GM12878 (cell line): ENCODE measurements around the gene AP1M2. TPM values are rescaled to one million over a fixed set of nuclear protein-coding genes. Genes with fewer than 3 reads are reported as not detected.

Source experiments
- ATAC-seq: fragments of 200-7000 bp; cut with Tn5 transposase; 3 replicates; pipeline ENCODE4 v1.9.1; 2020; ENCODE audit warnings: mild to moderate bottlenecking, moderate library complexity
- BruUV-seq: library from RNA; stranded (reverse); fragments of 400-500 nt; replicated peaks from 2 replicates; lab custom pipeline; 2021; lab: Mats Ljungman, UMichigan
- CTCF ChIA-PET: fragments of 300-600 bp; sonication (Branson Sonifier 250); formaldehyde crosslinking; extraction: SDS; loops from one replicate; lab custom pipeline; 2021; ENCODE audit warnings: inconsistent platforms; lab: Yijun Ruan, JAX
- POLR2A ChIA-PET: fragments of 350-600 bp; formaldehyde crosslinking; extraction: SDS; loops from one replicate; lab custom pipeline; 2021; ENCODE audit warnings: inconsistent platforms; lab: Charles Lee
- RAD21 ChIA-PET: fragments of 300-600 bp; sonication (Branson Sonifier 250); formaldehyde crosslinking; loops from one replicate; lab custom pipeline; 2023; ENCODE audit warnings: antibody characterized with exemption; ENCODE audit not compliant: unreplicated experiment; lab: Charles Lee
- SMC1A ChIA-PET: fragments of 300-600 bp; sonication (Branson Sonifier 250); formaldehyde crosslinking; loops from one replicate; lab custom pipeline; 2023; ENCODE audit not compliant: unreplicated experiment, uncharacterized antibody; lab: Charles Lee
- DNase-seq: peaks from one replicate; pipeline ENCODE4 v3.0.0-alpha.2; 2011; ENCODE audit warnings: low read depth, low spot score
- FAIRE-seq: peaks from 3 replicates; lab custom pipeline; 2011; peaks lifted over from hg19 to GRCh38; lab: Jason Lieb, UNC
- H2AFZ ChIP-seq: 2 replicates; pipeline ENCODE4 v1.6.0; 2011; ENCODE audit warnings: low read depth, low read length, control low read depth; ENCODE audit not compliant: control insufficient read depth
- H3K27ac ChIP-seq: 2 replicates; pipeline ENCODE4 v1.5.1; 2011; ENCODE audit warnings: control low read depth; ENCODE audit not compliant: control insufficient read depth, insufficient read depth
- H3K27me3 ChIP-seq, 2 experiments: replicated peaks in 1 of 2; 2 replicates each; pipeline versions ENCODE4 v1.6.0 to v1.6.1; 2011; ENCODE audit warnings: low read length in 1 of 2; ENCODE audit not compliant: control insufficient read depth in 2 of 2, insufficient read depth in 2 of 2
- H3K36me3 ChIP-seq, 2 experiments: 2 replicates each; pipeline ENCODE4 v1.5.1; 2011; ENCODE audit warnings: low read length in 1 of 2; ENCODE audit not compliant: control insufficient read depth in 2 of 2, insufficient read depth in 2 of 2
- H3K4me1 ChIP-seq: 2 replicates; pipeline ENCODE4 v1.6.1; 2011; ENCODE audit warnings: mild to moderate bottlenecking, low read length, moderate library complexity, mixed read lengths; ENCODE audit not compliant: control insufficient read depth, insufficient read depth
- H3K4me2 ChIP-seq: 2 replicates; pipeline ENCODE4 v1.6.0; 2011; ENCODE audit warnings: control low read depth; ENCODE audit not compliant: control insufficient read depth, insufficient read depth
- H3K4me3 ChIP-seq: fragments of 200-600 bp; sonication (generic); 2 replicates; pipeline ENCODE4 v1.5.1; 2016
- H3K79me2 ChIP-seq: 2 replicates; pipeline ENCODE4 v1.6.0; 2011; ENCODE audit warnings: low read length; ENCODE audit not compliant: control insufficient read depth, insufficient read depth
- H3K9ac ChIP-seq: 2 replicates; pipeline ENCODE4 v1.8.0; 2011; ENCODE audit warnings: low read length, control low read depth, mixed read lengths; ENCODE audit not compliant: control insufficient read depth, insufficient read depth
- H3K9me3 ChIP-seq: replicated peaks from 3 replicates; pipeline ENCODE4 v1.5.1; 2011; ENCODE audit warnings: mild to moderate bottlenecking, low read length; ENCODE audit not compliant: control insufficient read depth, insufficient read depth
- H4K20me1 ChIP-seq: 2 replicates; pipeline ENCODE4 v1.6.0; 2011; ENCODE audit not compliant: control insufficient read depth, insufficient read depth
- ATF7 ChIP-seq: fragments of 450-650 bp; IDR thresholded peaks from 2 replicates; pipeline ENCODE4 v1.6.1; 2016; ENCODE audit warnings: low read depth, mild to moderate bottlenecking
- BCL11A ChIP-seq: IDR thresholded peaks from 2 replicates; pipeline ENCODE4 v1.6.1; 2011; ENCODE audit warnings: low read depth, low read length
- EED ChIP-seq: sonication (generic); IDR thresholded peaks from 2 replicates; pipeline ENCODE4 v1.6.1; 2016; ENCODE audit warnings: antibody characterized with exemption, low read depth
- EZH2 ChIP-seq: IDR thresholded peaks from 2 replicates; pipeline ENCODE4 v1.6.1; 2012; ENCODE audit warnings: low read depth, mild to moderate bottlenecking, control low read depth, inconsistent platforms, low read length, borderline replicate concordance; ENCODE audit not compliant: control insufficient read depth
- JUND ChIP-seq: IDR thresholded peaks from 2 replicates; pipeline ENCODE4 v1.6.1; 2012; ENCODE audit warnings: low read depth, mild to moderate bottlenecking, low read length, improper control_type of control experiment, moderate library complexity
- MAX ChIP-seq: IDR thresholded peaks from 2 replicates; pipeline ENCODE4 v1.6.1; 2012; ENCODE audit warnings: low read depth, low read length, improper control_type of control experiment
- MYB ChIP-seq: fragments of 150-350 bp; IDR thresholded peaks from 2 replicates; pipeline ENCODE4 v1.6.1; 2014; ENCODE audit warnings: mild to moderate bottlenecking, low read depth, low read length, borderline replicate concordance
- NR2C1 ChIP-seq: fragments of 450-650 bp; IDR thresholded peaks from 2 replicates; pipeline ENCODE4 v1.6.1; 2017; ENCODE audit warnings: antibody characterized with exemption, mild to moderate bottlenecking, moderate library complexity
- POLR2A ChIP-seq: IDR thresholded peaks from 2 replicates; pipeline ENCODE4 v1.6.1; 2011; ENCODE audit warnings: low read depth, mild to moderate bottlenecking, low read length
- RAD51 ChIP-seq: fragments of 450-650 bp; IDR thresholded peaks from 2 replicates; pipeline ENCODE4 v1.6.1; 2016; ENCODE audit warnings: moderate library complexity, mild to moderate bottlenecking, inconsistent platforms
- RB1 ChIP-seq: fragments of 450-650 bp; formaldehyde crosslinking; IDR thresholded peaks from 2 replicates; pipeline ENCODE4 v1.6.1; 2017; ENCODE audit warnings: mild to moderate bottlenecking, borderline replicate concordance
- RUNX3 ChIP-seq: IDR thresholded peaks from 2 replicates; pipeline ENCODE4 v1.6.1; 2012; ENCODE audit warnings: low read length, inconsistent platforms
- SMAD1 ChIP-seq: fragments of 450-650 bp; IDR thresholded peaks from 2 replicates; pipeline ENCODE4 v1.6.1; 2018; ENCODE audit warnings: mild to moderate bottlenecking, low read depth; ENCODE audit not compliant: partially characterized antibody
- SRF ChIP-seq, 2 experiments: IDR thresholded peaks; 2 replicates each; pipeline ENCODE4 v1.6.1; 2011; ENCODE audit warnings: low read depth in 2 of 2, low read length in 2 of 2, mild to moderate bottlenecking in 1 of 2, moderate library complexity in 1 of 2
- SUZ12 ChIP-seq: fragments of 200-600 bp; sonication (generic); IDR thresholded peaks from one replicate; pipeline ENCODE4 v1.6.1; 2018; ENCODE audit warnings: antibody characterized with exemption, mild to moderate bottlenecking; ENCODE audit not compliant: unreplicated experiment
- TAF1 ChIP-seq: IDR thresholded peaks from 2 replicates; pipeline ENCODE4 v1.6.1; 2011; ENCODE audit warnings: mild to moderate bottlenecking, low read depth, low read length, borderline replicate concordance
- YBX1 ChIP-seq: fragments of 450-650 bp; IDR thresholded peaks from 2 replicates; pipeline ENCODE4 v1.6.1; 2016; ENCODE audit warnings: antibody characterized with exemption
- ZBTB33 ChIP-seq: fragments of 450-650 bp; IDR thresholded peaks from 2 replicates; pipeline ENCODE4 v1.6.1; 2017; ENCODE audit warnings: mild to moderate bottlenecking
- ZNF274 ChIP-seq: IDR thresholded peaks from one replicate; pipeline ENCODE4 v1.8.0; 2011; ENCODE audit not compliant: insufficient read length, insufficient read depth
- WGBS: methylation state at CpG from one replicate; pipeline ENCODE4 v1.1.6; 2016; ENCODE audit warnings: low lambda C conversion rate; ENCODE audit not compliant: insufficient replicate concordance, insufficient coverage; ENCODE audit errors: missing lambda C conversion rate; 5-methylcytosine and 5-hydroxymethylcytosine counted together
- in situ Hi-C: fragments of 300-500 bp; cut with MboI; formaldehyde crosslinking; loops from 9 replicates; pipeline ENCODE4 v1.14.3; 2018; ENCODE audit warnings: mixed read lengths
- intact Hi-C: fragments of 100-400 bp; cut with micrococcal nuclease; formaldehyde crosslinking; loops from one replicate; pipeline ENCODE4 v1.14.2; 2022; ENCODE audit not compliant: unreplicated experiment
- polyA plus RNA-seq, 11 experiments: library from polyadenylated mRNA; depleted of rRNA in 4 of 11; unstranded in 6 of 11; stranded (reverse) in 5 of 11; fragments of >200 nt; fragmentation: Nextera tagmentation in 4 of 11; fragmentation: Illumina TruSeq in 1 of 11; extraction: Ambion mirVana in 4 of 11; extraction: Trizol in 1 of 11; gene quantifications; 1 replicate in 1 of 11; 2 replicates in 10 of 11; pipeline versions ENCODE4 v1.2.1 to v1.2.3, GENCODE V29; 2011 to 2016; ENCODE audit warnings: inconsistent platforms in 2 of 11, missing spikeins in 2 of 11, low read depth in 1 of 11
- total RNA-seq, 4 experiments: library from RNA; depleted of rRNA in 3 of 4; stranded (reverse); fragments of >200 nt in 3 of 4; fragmentation: Illumina TruSeq in 1 of 4; extraction: Trizol in 1 of 4; gene quantifications; 2 replicates each; pipeline versions ENCODE4 v1.2.1 to v1.2.3, GENCODE V29; 2013 to 2021
- TF ChIP-seq, protein P1 (sequence below): fragments of 450-650 bp; IDR thresholded peaks from 2 replicates; pipeline ENCODE4 v1.6.1; 2018; ENCODE audit warnings: borderline replicate concordance, mild to moderate bottlenecking; ENCODE audit not compliant: partially characterized antibody

Gene AP1M2
- total and polyA plus RNA-seq, 10 of the 15 experiments (the other 5 are each of a cell fraction or from before 2014, with no cell fraction given) = 0.72 TPM; not detected in 9

DNA sequence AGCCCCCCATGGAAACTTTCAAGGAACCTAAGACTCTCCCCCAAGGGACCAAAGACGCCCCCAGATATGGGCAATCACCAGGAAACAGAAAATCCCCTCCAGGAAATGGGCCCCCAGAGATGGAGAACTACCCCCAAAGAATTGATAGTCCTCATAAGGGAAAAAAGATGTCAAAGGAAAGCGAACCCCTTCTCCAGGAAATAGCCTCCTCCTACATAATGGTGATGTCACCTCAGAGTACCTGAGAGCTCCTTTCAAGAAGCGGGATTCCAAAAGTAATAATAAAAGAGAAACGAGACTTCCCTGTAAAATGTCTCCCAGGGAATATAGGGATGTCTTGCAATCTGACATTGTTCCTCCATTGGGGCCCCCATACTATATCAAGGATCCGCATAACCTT is 19.5 kb downstream of the AP1M2 start:
- intact Hi-C loops = loop anchor here (2.0 to 5.0 kb wide), 3 partner anchors 65 to 165 kb away; partner anchors contain the start of genes CDC37, ILF3 and KEAP1
- TF ChIP-seq EZH2 (no peak), SUZ12 (no peak), MYB (no peak), EED (peak; percentile 16; the same call in 1 of the 2 replicates), YBX1 (no peak), MAX (no peak), RUNX3 (no peak), JUND (no peak), ATF7 (peak; percentile 72), RB1 (no peak), RAD51 (no peak), TAF1 (no peak), SRF (IDR thresholded peaks at IDR 0.05; ENCODE audit: low read depth in 2 of 2, low read length in 2 of 2) (no peak), ZBTB33 (no peak), BCL11A (no peak), POLR2A (no peak), NR2C1 (no peak), ZNF274 (no peak), SMAD1 (no peak)
- TF ChIP-seq, protein P1, sequence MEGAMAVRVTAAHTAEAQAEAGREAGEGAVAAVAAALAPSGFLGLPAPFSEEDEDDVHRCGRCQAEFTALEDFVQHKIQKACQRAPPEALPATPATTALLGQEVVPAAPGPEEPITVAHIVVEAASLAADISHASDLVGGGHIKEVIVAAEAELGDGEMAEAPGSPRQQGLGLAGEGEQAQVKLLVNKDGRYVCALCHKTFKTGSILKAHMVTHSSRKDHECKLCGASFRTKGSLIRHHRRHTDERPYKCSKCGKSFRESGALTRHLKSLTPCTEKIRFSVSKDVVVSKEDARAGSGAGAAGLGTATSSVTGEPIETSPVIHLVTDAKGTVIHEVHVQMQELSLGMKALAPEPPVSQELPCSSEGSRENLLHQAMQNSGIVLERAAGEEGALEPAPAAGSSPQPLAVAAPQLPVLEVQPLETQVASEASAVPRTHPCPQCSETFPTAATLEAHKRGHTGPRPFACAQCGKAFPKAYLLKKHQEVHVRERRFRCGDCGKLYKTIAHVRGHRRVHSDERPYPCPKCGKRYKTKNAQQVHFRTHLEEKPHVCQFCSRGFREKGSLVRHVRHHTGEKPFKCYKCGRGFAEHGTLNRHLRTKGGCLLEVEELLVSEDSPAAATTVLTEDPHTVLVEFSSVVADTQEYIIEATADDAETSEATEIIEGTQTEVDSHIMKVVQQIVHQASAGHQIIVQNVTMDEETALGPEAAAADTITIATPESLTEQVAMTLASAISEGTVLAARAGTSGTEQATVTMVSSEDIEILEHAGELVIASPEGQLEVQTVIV = no peak

More for the DNA sequence above, 19.5 kb downstream of the AP1M2 start:
- DNase-seq (no peak), ATAC-seq (no peak), FAIRE-seq (no peak)
- POLR2A ChIA-PET = interaction anchor here (0.5 to 1.8 kb wide), 15 partner anchors 24 to 466 kb away, joined by 3 to 7 read pairs (median 3); partner anchors contain the start of genes ATG4D, CDC37 and PDE4A
- no peaks in the 10 kb centered on the region for H4K20me1 ChIP-seq
- RAD21 ChIA-PET = interaction anchor here (0.9 to 3.3 kb wide), 8 partner anchors 14 to 150 kb away, joined by 3 to 16 read pairs (median 4); partner anchors contain the start of gene ATG4D
- SMC1A ChIA-PET = interaction anchor here (0.7 to 2.4 kb wide), 3 partner anchors 25 to 160 kb away, joined by 3 to 7 read pairs (median 3); no protein-coding TSS in a partner anchor
- no peak overlapping the region for H2AFZ ChIP-seq
- H3K27me3 ChIP-seq = no peaks in the 10 kb centered on the region
- H3K4me2 ChIP-seq = peak overlapping the region; percentile 93
- H3K9ac ChIP-seq = peak overlapping the region; percentile 53
- H3K79me2 ChIP-seq = peaks cover 13% of the 10 kb centered on the region
- peak overlapping the region; percentile 80 for H3K4me3 ChIP-seq
- peak overlapping the region; percentile 88 for H3K27ac ChIP-seq
- in situ Hi-C loops = loop anchor here (5.0 kb wide), 1 partner anchor 155 kb away; no protein-coding TSS in a partner anchor
- 0% methylated on average over 5 of the region's 5 CpGs for WGBS
- peaks cover 23% of the 10 kb centered on the region for H3K4me1 ChIP-seq
- CTCF ChIA-PET = interaction anchor here (0.9 to 5.2 kb wide), 12 partner anchors 13 to 149 kb away, joined by 3 to 35 read pairs (median 4); partner anchors contain the start of genes ATG4D and QTRT1
- H3K9me3 ChIP-seq = no peaks in the 10 kb centered on the region
- no TSS peak for BruUV-seq
- peaks cover 0 to 3% of the 10 kb centered on the region in 2 experiments; a peak in 1 of 4 replicates for H3K36me3 ChIP-seq
